Stomach (tissue), 9 donors: ENCODE measurements around the gene GABBR2. TPM values are rescaled to one million over a fixed set of nuclear protein-coding genes. Genes with fewer than 3 reads are reported as not detected.

ENCODE experiments used
- DNase-seq, 2 donors: peaks; one replicate each; pipeline versions ENCODE4 v3.0.0 to v3.0.0-alpha.2; 2013 to 2019
- H3K27ac ChIP-seq, 5 donors: fragments of 200-600 bp in 4 of 5; sonication (generic) in 4 of 5; one replicate each; pipeline ENCODE4 v1.5.1; 2013 to 2019; ENCODE audit warnings: mild to moderate bottlenecking in 1 of 5, moderate library complexity in 1 of 5
- H3K27me3 ChIP-seq, 3 donors: fragments of 200-600 bp; sonication (generic); one replicate each; pipeline ENCODE4 v1.5.1; 2017 to 2019; ENCODE audit warnings: mixed run types in 1 of 3
- H3K36me3 ChIP-seq, 4 donors: fragments of 200-600 bp; sonication (generic); 1 replicate in 3 of 4; 2 replicates in 1 of 4; pipeline ENCODE4 v1.5.1; 2016 to 2019
- H3K4me1 ChIP-seq, 4 donors: fragments of 200-600 bp; sonication (generic); one replicate each; pipeline ENCODE4 v1.5.1; 2016 to 2019
- H3K4me3 ChIP-seq, 4 donors: fragments of 200-600 bp; sonication (generic) in 3 of 4; one replicate each; pipeline ENCODE4 v1.5.1; 2016 to 2019; ENCODE audit warnings: mild to moderate bottlenecking in 1 of 4
- H3K9me3 ChIP-seq, 4 donors: fragments of 200-600 bp; sonication (generic); one replicate each; pipeline ENCODE4 v1.5.1; 2016 to 2019
- EP300 ChIP-seq: sonication (generic); formaldehyde crosslinking; IDR thresholded peaks from one replicate; pipeline ENCODE4 v1.6.1; 2017; ENCODE audit warnings: antibody characterized with exemption
- POLR2A ChIP-seq, 4 donors: fragments of 450-650 bp; IDR thresholded peaks; one replicate each; pipeline ENCODE4 v1.6.1; 2016; ENCODE audit warnings: antibody characterized with exemption in 4 of 4, control low read depth in 2 of 4, mild to moderate bottlenecking in 1 of 4, moderate library complexity in 1 of 4
- POLR2AphosphoS5 ChIP-seq, 3 donors: sonication (generic); formaldehyde crosslinking; IDR thresholded peaks; one replicate each; pipeline ENCODE4 v1.6.1; 2016; ENCODE audit warnings: antibody characterized with exemption in 3 of 3
- WGBS, 5 donors: extraction: QIAGEN DNeasy Blood & Tissue Kit in 3 of 5; methylation state at CpG; one replicate each; pipeline versions ENCODE4 v1.1.5 to v1.1.7; 2013 to 2018; 5-methylcytosine and 5-hydroxymethylcytosine counted together
- intact Hi-C: fragments of 100-400 bp; cut with DNase I; formaldehyde crosslinking; loops from one replicate; pipeline ENCODE4 v1.15.1; 2023; ENCODE audit warnings: low total_unique reads
- polyA plus RNA-seq, 3 donors: library from polyadenylated mRNA; stranded (reverse); fragments of 200-250 nt; gene quantifications; one replicate each; pipeline ENCODE4 v1.2.3, GENCODE V29; 2013
- total RNA-seq, 5 donors: library from RNA; depleted of rRNA; stranded (reverse); fragments of >200 nt; gene quantifications; one replicate each; pipeline versions ENCODE4 v1.1.0 to v1.2.3, GENCODE V29; 2014 to 2016
- TF ChIP-seq, protein P1 (sequence below), 7 experiments: fragments of 450-650 bp in 4 of 7; fragments of 200-600 bp in 3 of 7; sonication (generic) in 3 of 7; IDR thresholded peaks; one replicate each; pipeline ENCODE4 v1.5.1; 2016 to 2019; ENCODE audit warnings: antibody characterized with exemption in 7 of 7, control low read depth in 2 of 7, mild to moderate bottlenecking in 1 of 7
- donor health status: healthy with polysubstance abuse.
- donor health status: Bipolar disorder and iron deficiency.
- donor health status: healthy.

The GABBR2 gene
- total and polyA plus RNA-seq, 8 donors: 0.06 to 0.55 (median 0.08) TPM; not detected in 5

DNA sequence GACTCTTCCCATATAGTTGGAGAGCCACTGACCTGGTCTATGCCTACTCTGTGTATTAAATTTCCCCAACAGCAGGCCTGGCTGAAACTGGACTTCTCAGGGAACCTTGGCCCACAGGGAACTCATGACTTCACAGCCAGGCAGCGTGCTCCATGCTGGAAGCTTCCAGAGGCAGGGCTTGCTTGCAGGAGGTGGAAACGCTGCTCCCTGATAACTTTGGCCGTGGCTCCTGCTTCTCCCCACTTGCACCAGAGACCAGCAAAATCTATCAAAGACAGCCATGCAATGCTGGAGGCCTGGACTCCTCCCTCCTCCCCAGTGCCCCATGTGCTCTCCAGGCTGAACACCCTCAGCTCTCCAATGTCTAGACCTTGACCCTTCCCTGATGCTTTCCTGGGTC lies 137.1 kb downstream of the GABBR2 start:
- Histone ChIP-seq H3K4me1 (peaks cover 0 to 4% (median 0%) of the 10 kb centered on the region in 4 donors), H3K27me3 (peaks cover 0 to 29% (median 0%) of the 10 kb centered on the region in 3 donors), H3K4me3 (no peak overlapping the region), H3K9me3 (no peaks in the 10 kb centered on the region), H3K36me3 (no peaks in the 10 kb centered on the region), H3K27ac (no peak overlapping the region)
- TF ChIP-seq, protein P1, sequence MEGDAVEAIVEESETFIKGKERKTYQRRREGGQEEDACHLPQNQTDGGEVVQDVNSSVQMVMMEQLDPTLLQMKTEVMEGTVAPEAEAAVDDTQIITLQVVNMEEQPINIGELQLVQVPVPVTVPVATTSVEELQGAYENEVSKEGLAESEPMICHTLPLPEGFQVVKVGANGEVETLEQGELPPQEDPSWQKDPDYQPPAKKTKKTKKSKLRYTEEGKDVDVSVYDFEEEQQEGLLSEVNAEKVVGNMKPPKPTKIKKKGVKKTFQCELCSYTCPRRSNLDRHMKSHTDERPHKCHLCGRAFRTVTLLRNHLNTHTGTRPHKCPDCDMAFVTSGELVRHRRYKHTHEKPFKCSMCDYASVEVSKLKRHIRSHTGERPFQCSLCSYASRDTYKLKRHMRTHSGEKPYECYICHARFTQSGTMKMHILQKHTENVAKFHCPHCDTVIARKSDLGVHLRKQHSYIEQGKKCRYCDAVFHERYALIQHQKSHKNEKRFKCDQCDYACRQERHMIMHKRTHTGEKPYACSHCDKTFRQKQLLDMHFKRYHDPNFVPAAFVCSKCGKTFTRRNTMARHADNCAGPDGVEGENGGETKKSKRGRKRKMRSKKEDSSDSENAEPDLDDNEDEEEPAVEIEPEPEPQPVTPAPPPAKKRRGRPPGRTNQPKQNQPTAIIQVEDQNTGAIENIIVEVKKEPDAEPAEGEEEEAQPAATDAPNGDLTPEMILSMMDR (IDR thresholded peaks at IDR 0.05): no peak
- no peak for DNase-seq
- WGBS, 5 donors: 67 to 100% (median 84%) methylated on average over 2 to 3 of the region's 3 CpGs
- intact Hi-C loops: no loop called here

DNA sequence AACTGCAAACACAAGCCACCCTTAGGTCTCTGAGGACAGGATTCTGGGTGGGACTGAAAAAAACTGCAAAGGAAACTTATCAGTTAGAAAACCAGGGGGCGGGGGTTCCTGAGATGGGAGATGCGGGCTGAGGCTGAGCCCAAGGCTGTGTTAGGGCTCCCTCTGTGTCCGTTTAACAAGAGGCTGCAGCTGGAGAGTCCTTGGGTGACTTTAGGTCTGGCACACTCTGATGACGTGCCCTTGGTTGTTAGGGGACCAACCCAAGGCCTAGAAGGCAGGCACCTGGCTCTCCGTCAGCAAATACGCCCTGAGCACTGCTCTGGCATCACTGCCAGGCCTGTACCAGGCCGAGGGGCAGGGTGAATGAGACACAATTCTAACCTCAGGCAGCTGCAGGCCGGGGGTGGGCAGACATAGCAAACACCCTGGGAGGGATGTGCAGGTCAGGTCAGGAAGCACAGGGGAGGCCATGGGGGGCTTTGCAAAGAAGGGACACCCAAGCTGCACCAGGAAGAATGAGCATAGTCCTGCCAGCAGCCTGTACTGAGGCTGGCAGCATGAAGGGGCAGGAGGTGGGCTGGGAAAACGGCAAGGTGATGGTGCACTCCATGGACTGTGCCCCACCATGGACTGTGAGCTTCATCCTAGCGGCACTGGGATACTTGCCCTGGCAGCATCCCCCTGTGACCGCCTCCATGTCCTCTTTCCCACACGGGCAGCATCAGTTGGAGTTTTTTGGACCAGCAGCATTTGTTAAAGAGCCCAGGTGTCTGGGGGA lies 137.9 kb downstream of the GABBR2 start:
- no peak for DNase-seq
- intact Hi-C loops: no loop called here
- WGBS, 5 donors: 62 to 72% (median 71%) methylated on average over 11 to 12 of the region's 12 CpGs

DNA sequence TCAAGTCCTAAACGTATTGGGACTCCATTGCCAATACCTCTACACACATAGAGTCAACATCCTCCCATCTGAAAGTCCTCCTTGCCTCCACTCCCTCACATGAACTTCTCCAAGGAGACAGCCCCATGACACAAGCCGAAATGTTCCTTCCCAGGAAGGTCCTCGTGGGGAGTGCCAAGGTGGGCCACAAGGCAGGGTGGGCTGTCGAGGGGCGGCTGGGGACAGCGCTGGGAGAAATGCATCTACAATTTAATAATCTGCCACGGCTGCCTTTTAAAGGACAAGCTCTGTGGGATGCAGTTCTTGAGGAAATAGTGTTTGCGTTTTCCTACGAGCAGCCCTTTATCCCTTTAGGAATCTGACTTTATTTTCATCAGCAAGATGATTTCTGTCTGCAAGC lies 138.7 kb downstream of the GABBR2 start:
- intact Hi-C loops: no loop called here
- H3K9me3 ChIP-seq: no peaks in the 10 kb centered on the region
- no peak for DNase-seq
- TF ChIP-seq POLR2AphosphoS5 (IDR thresholded peaks at IDR 0.05): no peak
- no peak for TF ChIP-seq POLR2A (IDR thresholded peaks at IDR 0.05)
- TF ChIP-seq, protein P1 (IDR thresholded peaks at IDR 0.05): no peak
- TF ChIP-seq EP300: no peak
- no peaks in the 10 kb centered on the region for H3K4me1 ChIP-seq
- no peak overlapping the region for H3K4me3 ChIP-seq
- WGBS, 5 donors: 84 to 90% (median 87%) methylated on average over 9 of the region's 9 CpGs
- H3K27me3 ChIP-seq: peaks cover 0 to 33% (median 0%) of the 10 kb centered on the region in 3 donors
- H3K36me3 ChIP-seq: no peaks in the 10 kb centered on the region
- H3K27ac ChIP-seq: no peak overlapping the region

More for the DNA sequence above, 137.9 kb downstream of the GABBR2 start:
- TF ChIP-seq POLR2AphosphoS5 (IDR thresholded peaks at IDR 0.05) (no peak), EP300 (no peak), POLR2A (IDR thresholded peaks at IDR 0.05) (no peak)
- TF ChIP-seq, protein P1 (IDR thresholded peaks at IDR 0.05): no peak
- Histone ChIP-seq H3K4me3 (no peak overlapping the region), H3K27ac (no peak overlapping the region), H3K9me3 (no peaks in the 10 kb centered on the region), H3K4me1 (peaks cover 0 to 4% (median 0%) of the 10 kb centered on the region in 4 donors), H3K27me3 (peaks cover 0 to 30% (median 0%) of the 10 kb centered on the region in 3 donors), H3K36me3 (no peaks in the 10 kb centered on the region)

DNA sequence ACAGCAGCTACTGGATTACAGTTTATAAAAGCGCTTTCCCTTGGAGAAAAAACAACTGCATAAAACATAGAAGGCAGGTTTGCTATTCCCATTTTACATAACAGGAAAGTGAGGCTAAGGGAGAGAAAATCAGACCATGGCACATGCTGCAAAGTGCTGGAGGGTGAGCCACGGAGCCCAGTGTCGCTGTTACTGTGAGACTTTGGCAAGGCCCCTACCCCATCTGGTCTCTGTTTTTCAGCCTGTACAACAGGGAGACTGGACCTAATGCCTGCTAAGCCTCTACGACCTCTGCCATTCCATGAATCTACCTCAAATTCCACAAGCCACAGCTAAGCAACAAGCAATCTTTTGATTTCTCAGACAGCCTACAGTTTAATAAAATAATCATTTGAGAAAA lies 139.2 kb downstream of the GABBR2 start:
- DNase-seq: no peak
- H3K4me1 ChIP-seq: no peaks in the 10 kb centered on the region
- no peaks in the 10 kb centered on the region for H3K36me3 ChIP-seq
- H3K27me3 ChIP-seq: peaks cover 0 to 30% (median 0%) of the 10 kb centered on the region in 3 donors
- no peak for TF ChIP-seq POLR2AphosphoS5 (IDR thresholded peaks at IDR 0.05)
- TF ChIP-seq, protein P1 (IDR thresholded peaks at IDR 0.05): no peak
- no peak for TF ChIP-seq POLR2A (IDR thresholded peaks at IDR 0.05)
- TF ChIP-seq EP300: no peak
- WGBS, 5 donors: 77 to 93% (median 85%) methylated on average over 4 of the region's 4 CpGs
- intact Hi-C loops: no loop called here
- H3K27ac ChIP-seq: no peak overlapping the region
- H3K9me3 ChIP-seq: no peaks in the 10 kb centered on the region
- no peak overlapping the region for H3K4me3 ChIP-seq
